Measurements from ENCODE around the gene RRAGD. TPM values are rescaled to one million over a fixed set of nuclear protein-coding genes. Genes with fewer than 3 reads are reported as not detected.

The RRAGD gene
- total RNA-seq, 4 donors from 2014 or later: 18.7 to 31.4 (median 19.9) TPM

DNA sequence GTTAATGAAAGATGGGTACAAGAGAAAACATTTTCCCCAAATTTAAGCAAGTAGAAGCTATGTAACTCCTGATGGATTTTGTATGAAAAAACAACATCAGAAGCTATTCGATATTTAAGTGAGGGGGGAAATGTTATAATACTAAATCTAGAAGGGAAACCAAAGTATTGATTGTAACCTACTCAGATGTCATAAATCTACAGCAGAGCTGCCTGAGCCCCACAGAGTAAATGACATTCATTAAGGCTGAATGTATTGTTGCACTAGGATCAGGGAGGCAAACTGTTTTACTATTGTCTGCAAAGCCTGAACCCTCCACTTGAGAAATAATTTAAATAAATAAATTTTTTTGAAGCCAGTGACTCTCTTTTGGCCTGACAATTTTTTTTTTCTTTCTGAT, 40.2 kb upstream of the RRAGD start:
- H3K9me3 ChIP-seq: no peaks in the 10 kb centered on the region
- 93% methylated on average over 1 of the region's 1 CpG for WGBS
- intact Hi-C loops (cut with DNase I): no loop called here
- no peaks in the 10 kb centered on the region for H3K36me3 ChIP-seq
- no peak overlapping the region for H3K27ac ChIP-seq (replicated peaks in 1 of 4)
- no peak for TF ChIP-seq POLR2A (IDR thresholded peaks at IDR 0.05; ENCODE audit: low read depth)
- TF ChIP-seq CTCF (IDR thresholded peaks at IDR 0.05): no peak
- no peak overlapping the region for H3K4me3 ChIP-seq
- no peaks in the 10 kb centered on the region for H3K4me1 ChIP-seq
- no peaks in the 10 kb centered on the region for H3K27me3 ChIP-seq
- DNase-seq (ENCODE audit: extremely low spot score): no peak

DNA sequence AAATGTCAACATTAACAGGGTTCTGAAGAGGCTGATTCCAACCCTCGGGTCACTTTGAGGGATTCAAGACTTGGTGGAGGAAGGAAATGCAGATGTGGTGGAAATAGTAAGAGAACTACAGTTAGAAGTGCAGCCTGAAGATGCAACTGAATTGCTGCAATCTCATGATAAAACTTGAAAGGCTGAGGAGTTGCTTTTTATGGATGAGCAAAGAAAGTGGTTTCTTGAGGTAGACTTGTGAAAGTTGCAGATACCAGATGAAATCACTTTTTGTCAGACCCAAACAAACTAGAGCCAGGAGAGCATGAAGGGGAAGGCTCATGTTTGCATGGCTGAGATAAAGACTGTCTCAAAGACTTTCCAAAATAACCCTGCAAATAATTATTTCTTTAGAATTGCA, 37.1 kb upstream of the RRAGD start:
- H3K4me3 ChIP-seq: no peak overlapping the region
- no peaks in the 10 kb centered on the region for H3K36me3 ChIP-seq
- TF ChIP-seq POLR2A (IDR thresholded peaks at IDR 0.05; ENCODE audit: low read depth) (no peak), POLR2AphosphoS5 (IDR thresholded peaks at IDR 0.05) (no peak), CTCF (IDR thresholded peaks at IDR 0.05) (no peak), EP300 (IDR thresholded peaks at IDR 0.05) (no peak)
- H3K9me3 ChIP-seq: no peaks in the 10 kb centered on the region
- intact Hi-C loops (cut with DNase I): no loop called here
- H3K27ac ChIP-seq (replicated peaks in 1 of 4): no peak overlapping the region
- 50% methylated on average over 1 of the region's 1 CpG for WGBS
- H3K27me3 ChIP-seq: no peaks in the 10 kb centered on the region
- no peak for DNase-seq (ENCODE audit: extremely low spot score)
- no peaks in the 10 kb centered on the region for H3K4me1 ChIP-seq

DNA sequence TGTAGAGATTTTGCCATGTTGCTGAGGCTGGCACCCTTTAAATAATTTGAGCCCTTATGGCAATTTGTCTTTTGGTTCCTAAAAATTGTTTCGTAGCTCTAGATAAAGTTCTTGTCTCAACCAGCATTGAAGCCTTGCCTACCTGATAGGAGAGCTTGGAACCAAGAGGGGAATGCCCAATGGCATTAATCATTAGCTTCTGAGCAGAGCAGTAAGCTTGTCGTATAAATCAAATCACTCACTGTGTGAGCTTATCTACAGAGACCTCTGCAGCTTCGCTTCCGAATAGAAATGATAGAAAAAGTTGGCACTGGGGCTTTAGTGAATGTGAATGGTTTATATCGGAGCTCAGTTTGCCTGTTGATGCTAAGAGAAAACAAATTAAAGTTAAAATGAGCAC, 31.6 kb upstream of the RRAGD start:
- Histone ChIP-seq H3K36me3 (no peaks in the 10 kb centered on the region), H3K27me3 (no peaks in the 10 kb centered on the region), H3K4me1 (no peaks in the 10 kb centered on the region), H3K4me3 (no peak overlapping the region), H3K27ac (replicated peaks in 1 of 4) (no peak overlapping the region), H3K9me3 (no peaks in the 10 kb centered on the region)
- TF ChIP-seq POLR2AphosphoS5 (IDR thresholded peaks at IDR 0.05) (no peak), POLR2A (IDR thresholded peaks at IDR 0.05; ENCODE audit: low read depth) (no peak), CTCF (IDR thresholded peaks at IDR 0.05) (no peak), EP300 (IDR thresholded peaks at IDR 0.05) (no peak)
- WGBS: 86% methylated on average over 5 of the region's 5 CpGs
- DNase-seq (ENCODE audit: extremely low spot score): no peak
- intact Hi-C loops (cut with DNase I): no loop called here

- H3K27me3 ChIP-seq: no peaks in the 10 kb centered on the region
- no peaks in the 10 kb centered on the region for H3K36me3 ChIP-seq
- no peak overlapping the region for H3K4me3 ChIP-seq
- no peak for TF ChIP-seq CTCF (IDR thresholded peaks at IDR 0.05)
- intact Hi-C loops (cut with DNase I): no loop called here
- H3K27ac ChIP-seq (replicated peaks in 1 of 4): no peak overlapping the region
- DNase-seq (ENCODE audit: extremely low spot score): no peak
- H3K4me1 ChIP-seq: peaks cover 0 to 4% (median 0%) of the 10 kb centered on the region in 4 donors
- H3K9me3 ChIP-seq: no peaks in the 10 kb centered on the region
- WGBS: 97% methylated on average over 3 of the region's 3 CpGs
Observed at GRCh38 chr6:89440200-89440599, 28.1 kb upstream of the RRAGD start.

GRCh38 chr6:89439014-89439413, 26.9 kb upstream of the RRAGD start:
- H3K9me3 ChIP-seq: no peaks in the 10 kb centered on the region
- TF ChIP-seq EP300 (IDR thresholded peaks at IDR 0.05) (no peak), CTCF (IDR thresholded peaks at IDR 0.05) (no peak), POLR2A (IDR thresholded peaks at IDR 0.05; ENCODE audit: low read depth) (no peak), POLR2AphosphoS5 (IDR thresholded peaks at IDR 0.05) (no peak)

More at GRCh38 chr6:89439014-89439413, 26.9 kb upstream of the RRAGD start:
- intact Hi-C loops (cut with DNase I): no loop called here
- Histone ChIP-seq H3K4me1 (peaks cover 0 to 9% (median 2%) of the 10 kb centered on the region in 4 donors), H3K36me3 (no peaks in the 10 kb centered on the region), H3K27ac (replicated peaks in 1 of 4) (no peak overlapping the region), H3K4me3 (no peak overlapping the region), H3K27me3 (no peaks in the 10 kb centered on the region)
- WGBS: 93% methylated on average over 2 of the region's 2 CpGs
- no peak for DNase-seq (ENCODE audit: extremely low spot score)

Measured in esophagus muscularis mucosa (tissue), 4 donors.